ENCODE data around the gene ATP8B1.
A peak's percentile ranks its signal among the peaks of the same experiment; 100 is the strongest.

ATP8B1 gene

DNA sequence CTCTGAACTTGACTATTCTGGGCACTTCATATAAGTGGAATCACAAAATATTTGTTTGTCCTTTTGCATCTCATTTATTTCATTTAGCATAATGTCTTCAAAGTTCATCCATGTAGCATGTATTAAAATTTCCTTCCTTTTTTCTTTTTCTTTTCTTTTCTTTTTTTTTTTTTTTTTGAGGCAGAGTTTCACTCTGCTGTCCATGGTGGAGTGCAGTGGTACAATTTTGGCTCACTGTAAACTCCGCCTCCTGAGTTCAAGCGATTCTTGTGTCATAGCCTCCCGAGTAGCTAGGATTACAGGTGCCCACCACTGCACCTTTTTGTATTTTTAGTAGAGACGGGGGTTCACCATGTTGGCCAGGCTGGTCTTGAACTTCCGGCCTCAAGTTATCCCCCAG is 11.9 kb downstream of the ATP8B1 start:
- Mint-ChIP-seq H3K4me3 (no peak overlapping the region), H3K27ac (no peak overlapping the region), H3K4me1 (ENCODE audit: low read depth) (no peaks in the 10 kb centered on the region), H3K27me3 (peaks cover 2% of the 10 kb centered on the region), H3K9me3 (ENCODE audit: low read depth) (peaks cover 3% of the 10 kb centered on the region), H3K36me3 (peaks cover 2% of the 10 kb centered on the region)

DNA sequence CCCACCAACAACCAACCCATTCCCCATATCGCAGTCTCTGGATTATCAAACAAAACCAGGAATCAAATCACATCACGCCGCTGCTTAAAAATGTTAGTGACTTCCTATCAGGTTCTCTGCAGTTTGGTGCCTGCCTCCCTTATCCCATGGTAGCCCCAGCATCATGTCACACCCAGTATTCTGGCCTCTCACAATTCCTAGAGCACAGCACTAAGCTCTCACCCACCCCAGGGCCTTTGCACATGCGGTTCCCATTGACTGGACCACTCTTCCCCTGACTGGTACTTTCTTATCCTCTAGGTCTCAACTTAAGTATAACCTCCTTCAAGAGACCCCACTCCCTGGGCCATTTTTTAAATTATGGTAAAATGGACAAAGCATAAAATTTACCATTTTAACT is 12.8 kb downstream of the ATP8B1 start:
- no peak overlapping the region for H3K27ac Mint-ChIP-seq
- no peaks in the 10 kb centered on the region for H3K4me1 Mint-ChIP-seq (ENCODE audit: low read depth)
- H3K36me3 Mint-ChIP-seq, result peaks cover 2% of the 10 kb centered on the region
- H3K4me3 Mint-ChIP-seq, result no peak overlapping the region
- H3K9me3 Mint-ChIP-seq (ENCODE audit: low read depth), result peaks cover under 1% of the 10 kb centered on the region
- H3K27me3 Mint-ChIP-seq, result peaks cover 2% of the 10 kb centered on the region

DNA sequence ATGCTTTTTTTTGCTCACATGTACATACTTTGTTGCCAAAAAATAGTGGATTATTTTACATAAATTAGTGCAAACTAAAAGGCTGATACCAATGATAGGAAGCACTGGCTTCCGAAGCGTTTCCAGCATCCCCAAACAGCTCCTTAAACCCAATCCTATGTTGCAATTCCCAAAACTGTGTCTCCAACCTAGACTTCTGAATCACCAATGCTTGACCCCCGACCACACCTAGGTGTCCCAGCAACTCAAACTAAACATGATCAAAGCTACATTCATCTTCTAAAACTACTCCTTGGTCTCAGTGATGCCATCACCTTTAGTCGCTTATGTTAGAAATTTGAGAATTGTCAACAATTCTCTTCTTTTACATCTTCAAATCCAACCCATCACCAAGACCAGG is 13.4 kb downstream of the ATP8B1 start:
- Mint-ChIP-seq H3K27ac (no peak overlapping the region), H3K36me3 (peaks cover 2% of the 10 kb centered on the region), H3K27me3 (peaks cover 2% of the 10 kb centered on the region), H3K9me3 (ENCODE audit: low read depth) (no peaks in the 10 kb centered on the region), H3K4me3 (no peak overlapping the region), H3K4me1 (ENCODE audit: low read depth) (no peaks in the 10 kb centered on the region)

DNA sequence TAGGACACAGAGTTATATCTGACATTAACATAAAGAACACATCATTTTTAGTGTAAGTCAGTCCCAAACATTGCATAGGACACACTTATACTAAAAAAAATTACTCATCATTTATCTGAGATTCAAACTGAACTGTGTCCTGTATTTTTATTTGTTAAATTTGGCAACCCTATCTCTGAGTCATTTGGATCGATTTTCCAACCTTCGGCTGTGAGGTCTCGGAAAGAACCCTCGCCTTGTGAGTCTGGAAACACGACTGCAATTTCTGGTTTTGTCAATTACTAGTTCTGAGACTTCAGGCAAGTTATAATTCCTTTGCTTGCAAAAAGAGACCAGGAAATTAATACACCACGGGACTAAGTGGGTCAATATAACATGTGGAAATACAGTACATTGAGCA is 14.0 kb downstream of the ATP8B1 start:
- Mint-ChIP-seq H3K36me3 (peaks cover 2% of the 10 kb centered on the region), H3K9me3 (ENCODE audit: low read depth) (no peaks in the 10 kb centered on the region), H3K4me3 (no peak overlapping the region), H3K4me1 (ENCODE audit: low read depth) (no peaks in the 10 kb centered on the region), H3K27ac (no peak overlapping the region), H3K27me3 (peaks cover 2% of the 10 kb centered on the region)

DNA sequence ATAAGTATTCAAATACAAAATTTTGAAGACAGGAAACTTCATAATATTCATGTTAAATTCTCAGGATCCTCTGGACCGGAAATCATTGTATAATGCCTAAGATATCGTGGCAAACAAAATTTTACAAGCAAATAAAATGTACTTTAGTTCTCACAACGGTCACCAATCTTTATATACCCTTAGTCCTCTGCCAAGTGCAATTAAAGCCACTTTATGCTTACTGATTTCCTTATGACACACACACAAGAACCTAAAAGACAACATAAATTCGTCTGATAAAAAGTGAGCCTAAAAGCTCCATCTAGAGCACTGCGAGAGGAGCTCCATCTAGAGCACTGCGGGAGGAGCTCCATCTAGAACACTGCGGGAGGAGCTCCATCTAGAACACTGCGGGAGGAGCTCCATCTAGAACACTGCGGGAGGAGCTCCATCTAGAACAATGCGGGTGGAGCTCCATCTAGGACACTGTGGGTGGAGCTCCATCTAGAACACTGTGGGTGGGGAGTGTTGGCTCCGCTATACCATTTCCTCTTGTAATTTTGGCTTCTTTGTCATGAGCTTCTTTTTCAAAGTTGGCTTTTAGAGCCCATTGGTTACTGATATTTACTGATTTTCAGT is 15.9 kb downstream of the ATP8B1 start:
- no peaks in the 10 kb centered on the region for H3K27me3 Mint-ChIP-seq
- no peaks in the 10 kb centered on the region for H3K9me3 Mint-ChIP-seq (ENCODE audit: low read depth)
- peaks cover 2% of the 10 kb centered on the region for H3K36me3 Mint-ChIP-seq
- no peak overlapping the region for H3K4me3 Mint-ChIP-seq
- no peak overlapping the region for H3K27ac Mint-ChIP-seq
- H3K4me1 Mint-ChIP-seq (ENCODE audit: low read depth), result no peaks in the 10 kb centered on the region

DNA sequence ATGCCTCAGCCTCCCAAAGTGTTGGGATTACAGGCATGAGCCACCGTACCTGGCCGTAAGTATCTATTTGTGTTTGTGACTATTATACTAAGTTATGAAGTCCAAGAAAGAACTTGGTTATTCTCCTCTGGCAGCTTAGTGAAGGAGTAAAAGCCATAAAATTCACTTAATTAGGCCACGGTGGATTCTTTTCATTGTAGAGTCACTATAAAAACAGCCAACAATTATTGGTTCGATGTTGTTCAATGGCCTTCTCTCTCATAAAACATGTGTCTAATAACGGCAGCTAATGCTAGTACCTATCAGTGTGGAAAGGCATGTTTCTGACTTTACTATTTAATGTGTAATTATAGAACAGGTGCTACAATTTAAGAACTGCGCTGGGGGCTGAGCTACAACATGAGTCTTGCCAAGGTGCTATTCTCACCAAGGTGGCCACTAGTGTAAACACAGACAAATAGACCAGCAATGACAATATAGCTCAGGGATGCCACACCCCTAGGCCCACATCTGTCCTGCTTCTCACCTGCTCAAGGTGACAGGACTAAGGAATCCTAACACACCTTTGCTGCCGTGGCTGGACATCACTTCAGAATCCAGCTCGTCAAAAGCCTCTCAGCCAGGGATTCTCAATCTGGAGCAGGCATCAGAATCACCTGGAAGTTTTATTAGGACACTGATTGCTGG is 17.2 kb downstream of the ATP8B1 start:
- Mint-ChIP-seq H3K4me1 (ENCODE audit: low read depth) (no peaks in the 10 kb centered on the region), H3K27me3 (no peaks in the 10 kb centered on the region), H3K9me3 (ENCODE audit: low read depth) (no peaks in the 10 kb centered on the region), H3K4me3 (no peak overlapping the region), H3K27ac (no peak overlapping the region), H3K36me3 (no peaks in the 10 kb centered on the region)

DNA sequence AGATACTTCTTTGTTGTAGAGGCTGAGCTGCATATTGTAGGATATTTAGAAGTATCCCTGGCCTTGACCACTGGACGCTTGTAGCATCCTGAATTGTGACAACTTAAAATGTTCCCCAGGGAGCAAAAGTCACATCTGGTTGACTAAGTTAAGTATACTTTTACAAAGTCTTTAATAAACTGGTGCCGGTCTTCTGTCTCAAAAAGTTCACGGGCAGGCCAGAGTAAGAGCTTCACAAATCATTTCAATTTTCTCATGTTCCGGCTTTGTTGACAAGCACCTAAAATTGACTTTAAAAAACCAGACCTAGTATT is 18.4 kb downstream of the ATP8B1 start:
- Mint-ChIP-seq H3K27me3 (no peaks in the 10 kb centered on the region), H3K27ac (no peak overlapping the region), H3K36me3 (no peaks in the 10 kb centered on the region), H3K9me3 (ENCODE audit: low read depth) (no peaks in the 10 kb centered on the region), H3K4me3 (no peak overlapping the region), H3K4me1 (ENCODE audit: low read depth) (peaks cover 4% of the 10 kb centered on the region)

DNA sequence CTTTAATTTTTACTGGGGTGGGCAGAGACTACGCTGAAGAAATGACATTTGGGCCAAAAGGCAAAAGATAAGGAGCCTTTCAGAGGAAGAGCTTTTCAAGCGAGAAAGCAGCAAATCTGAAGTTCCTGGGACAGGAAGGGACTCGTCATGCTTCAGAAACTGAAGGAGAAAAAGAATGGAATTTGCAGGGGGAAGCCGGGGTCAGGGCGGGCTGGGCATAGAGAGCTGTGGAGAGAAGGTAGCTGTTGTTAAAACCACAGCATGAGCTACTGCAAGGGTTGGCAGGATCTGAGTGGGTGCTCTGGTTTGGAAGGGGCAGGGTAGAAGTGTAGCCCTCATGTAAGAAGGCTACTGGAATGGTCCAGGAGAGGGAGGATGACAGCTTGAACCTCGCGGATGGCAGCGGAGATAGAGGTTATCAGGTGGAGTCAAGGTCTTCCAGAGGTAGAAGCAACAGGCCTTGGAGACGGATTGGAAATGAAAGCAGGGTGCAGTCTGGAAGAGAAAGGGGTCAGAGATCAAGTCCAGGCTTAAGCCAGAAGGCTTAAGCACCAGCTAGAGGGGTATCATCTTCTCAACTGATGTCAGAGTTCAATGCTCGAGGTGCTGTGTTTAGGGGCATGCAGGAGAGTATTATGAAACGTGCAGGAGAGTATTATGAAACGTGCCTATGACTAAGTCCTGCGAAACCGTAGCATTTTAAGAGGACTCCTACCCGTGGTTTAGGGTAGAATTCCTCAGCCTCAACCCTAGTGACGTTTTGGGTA is 18.9 kb downstream of the ATP8B1 start:
- Mint-ChIP-seq H3K9me3 (ENCODE audit: low read depth) (no peaks in the 10 kb centered on the region), H3K27ac (no peak overlapping the region), H3K27me3 (no peaks in the 10 kb centered on the region), H3K4me1 (ENCODE audit: low read depth) (peaks cover 4% of the 10 kb centered on the region), H3K36me3 (no peaks in the 10 kb centered on the region), H3K4me3 (no peak overlapping the region)

DNA sequence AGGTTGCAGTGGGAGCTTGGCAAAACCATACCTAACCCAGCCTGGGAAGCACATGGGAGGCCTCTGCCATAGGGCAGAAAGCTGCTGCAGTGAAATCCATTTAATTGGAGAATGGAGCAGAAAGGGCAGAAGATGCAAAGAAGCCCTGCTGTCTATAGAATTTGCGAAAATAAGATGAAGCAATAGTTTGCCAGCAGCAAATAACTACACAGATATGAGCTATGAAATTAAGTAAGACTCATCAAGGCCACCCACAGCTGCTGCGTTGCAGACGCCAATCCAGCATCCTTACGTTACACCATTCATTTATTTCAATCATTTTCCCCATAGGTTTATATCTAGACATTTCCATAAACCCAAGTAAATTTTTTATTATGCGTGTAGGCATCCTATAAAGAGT is 21.1 kb downstream of the ATP8B1 start:
- H3K27ac Mint-ChIP-seq, result no peak overlapping the region
- H3K27me3 Mint-ChIP-seq, result no peaks in the 10 kb centered on the region
- H3K4me3 Mint-ChIP-seq, result no peak overlapping the region
- peaks cover 4% of the 10 kb centered on the region for H3K4me1 Mint-ChIP-seq (ENCODE audit: low read depth)
- no peaks in the 10 kb centered on the region for H3K9me3 Mint-ChIP-seq (ENCODE audit: low read depth)
- no peaks in the 10 kb centered on the region for H3K36me3 Mint-ChIP-seq

DNA sequence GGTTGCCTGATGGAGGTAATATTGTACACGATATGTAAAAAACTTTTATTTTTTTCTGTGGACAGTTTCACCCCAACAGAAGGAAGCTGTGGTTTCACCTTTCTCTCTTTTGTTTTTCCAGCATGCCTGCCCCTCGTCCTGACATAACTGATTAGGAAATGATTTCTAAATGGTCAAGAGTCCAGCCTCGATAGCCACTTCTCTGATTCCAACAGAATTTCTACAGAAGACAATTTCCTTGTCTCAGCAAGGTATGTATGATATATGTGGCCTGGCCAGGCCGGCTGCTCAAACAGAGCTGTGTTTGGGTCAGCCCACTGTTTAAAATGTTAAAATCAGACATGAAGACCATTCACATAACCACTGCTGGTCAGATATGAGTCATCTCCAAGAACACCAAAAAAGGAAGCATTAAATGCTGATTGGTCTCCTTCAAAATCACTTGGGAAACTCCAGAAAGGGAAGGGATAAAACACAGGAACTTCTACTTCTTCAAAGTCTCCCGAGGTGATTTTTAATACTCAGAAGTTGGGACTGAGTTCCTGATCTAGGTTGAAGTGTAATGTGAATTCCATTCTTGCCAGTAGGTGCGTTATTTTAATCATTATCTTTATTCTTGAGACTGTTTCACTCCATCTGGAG is 22.3 kb downstream of the ATP8B1 start:
- Mint-ChIP-seq H3K36me3 (no peaks in the 10 kb centered on the region), H3K27ac (no peak overlapping the region), H3K4me3 (no peak overlapping the region), H3K27me3 (no peaks in the 10 kb centered on the region), H3K4me1 (ENCODE audit: low read depth) (peaks cover 14% of the 10 kb centered on the region), H3K9me3 (ENCODE audit: low read depth) (no peaks in the 10 kb centered on the region)

DNA sequence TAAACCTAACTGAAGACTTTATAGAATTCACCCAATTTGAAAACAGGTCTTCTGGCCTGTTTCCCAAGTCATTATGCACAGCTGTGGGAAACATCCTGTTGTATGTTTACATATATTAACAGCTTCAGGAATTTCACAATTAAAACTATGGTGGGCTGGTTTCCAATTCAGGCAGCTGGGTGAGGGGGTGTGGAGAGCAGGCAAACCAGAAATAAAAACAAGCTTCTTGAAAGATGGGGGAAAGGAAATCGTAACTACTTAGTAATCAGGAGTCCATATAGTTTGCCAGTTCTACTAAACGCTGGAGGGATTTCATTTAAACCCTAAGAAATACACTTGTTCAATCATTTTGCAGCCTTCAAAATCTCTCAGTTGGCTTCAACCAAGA is 22.8 kb downstream of the ATP8B1 start:
- Mint-ChIP-seq H3K27ac (no peak overlapping the region), H3K4me3 (no peak overlapping the region), H3K9me3 (ENCODE audit: low read depth) (no peaks in the 10 kb centered on the region)

DNA sequence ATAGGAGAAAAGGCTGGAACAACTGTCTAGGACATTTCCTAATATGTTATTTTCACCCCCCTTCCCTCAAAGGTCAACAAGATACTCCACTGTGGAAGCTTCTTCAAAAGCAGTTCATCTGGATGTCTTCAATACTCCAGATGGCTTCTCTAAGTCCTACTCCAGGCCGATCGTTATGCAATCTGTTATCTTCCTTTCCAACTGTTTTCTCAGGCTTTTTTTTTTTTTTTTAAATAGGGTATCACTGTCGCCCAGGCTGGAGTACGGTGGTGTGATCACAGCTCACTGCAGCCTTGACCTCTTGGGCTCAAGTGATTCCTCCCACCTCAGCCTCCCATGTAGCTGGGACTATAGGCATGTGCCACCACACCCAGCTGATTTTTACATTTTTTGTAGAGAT is 26.3 kb downstream of the ATP8B1 start:
- H3K4me3 Mint-ChIP-seq, result no peak overlapping the region
- H3K9me3 Mint-ChIP-seq (ENCODE audit: low read depth), result no peaks in the 10 kb centered on the region
- H3K27ac Mint-ChIP-seq, result no peak overlapping the region

More for the DNA sequence above, 22.8 kb downstream of the ATP8B1 start:
- H3K36me3 Mint-ChIP-seq, result no peaks in the 10 kb centered on the region
- peaks cover 19% of the 10 kb centered on the region for H3K4me1 Mint-ChIP-seq (ENCODE audit: low read depth)
- no peaks in the 10 kb centered on the region for H3K27me3 Mint-ChIP-seq

DNA sequence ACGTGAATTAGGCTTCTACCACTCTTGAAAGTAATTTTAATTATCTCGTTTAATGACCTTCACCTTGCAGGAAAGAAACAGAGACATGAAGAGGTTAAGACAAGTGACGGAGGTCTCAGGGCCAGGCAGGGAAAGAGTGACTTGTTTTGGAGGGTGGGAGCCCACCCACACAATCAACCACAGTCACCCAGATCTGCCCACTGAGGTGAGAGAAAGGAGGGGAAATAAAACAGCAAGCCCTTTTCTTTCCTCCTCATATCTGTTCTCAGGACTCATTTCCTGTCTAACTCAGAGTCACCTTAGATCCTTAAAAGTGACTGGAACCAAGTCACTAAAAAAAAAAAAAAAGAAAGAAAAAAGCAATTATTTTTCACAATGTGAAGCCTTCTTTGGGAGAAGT is 26.8 kb downstream of the ATP8B1 start:
- peak overlapping the region; percentile 0 for H3K27ac Mint-ChIP-seq

More for the DNA sequence above, 26.3 kb downstream of the ATP8B1 start:
- H3K27me3 Mint-ChIP-seq, result no peaks in the 10 kb centered on the region
- no peaks in the 10 kb centered on the region for H3K36me3 Mint-ChIP-seq
- peaks cover 21% of the 10 kb centered on the region for H3K4me1 Mint-ChIP-seq (ENCODE audit: low read depth)

DNA sequence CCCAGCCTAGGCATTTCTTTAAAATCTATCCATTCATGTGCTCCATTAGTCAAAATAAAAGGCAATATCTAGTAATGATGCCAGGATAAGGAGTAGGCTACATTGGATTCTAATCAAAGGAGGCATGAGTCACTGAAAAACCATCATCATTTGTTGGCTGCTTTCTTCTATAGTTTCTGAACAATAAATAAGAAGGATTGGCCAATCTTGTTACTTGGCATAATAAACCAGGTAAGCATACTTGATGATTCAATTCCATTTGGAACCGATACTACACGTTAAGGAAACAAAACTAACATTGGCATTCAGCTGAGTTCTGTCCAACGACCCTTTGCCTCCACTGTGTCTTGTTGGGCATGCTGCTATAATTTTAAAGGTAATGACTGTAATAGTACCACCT is 27.2 kb downstream of the ATP8B1 start:
- Mint-ChIP-seq H3K27me3 (no peaks in the 10 kb centered on the region), H3K36me3 (no peaks in the 10 kb centered on the region), H3K4me3 (no peak overlapping the region), H3K27ac (peak overlapping the region; percentile 0), H3K9me3 (ENCODE audit: low read depth) (no peaks in the 10 kb centered on the region), H3K4me1 (ENCODE audit: low read depth) (peaks cover 21% of the 10 kb centered on the region)

More for the DNA sequence above, 26.8 kb downstream of the ATP8B1 start:
- Mint-ChIP-seq H3K9me3 (ENCODE audit: low read depth) (no peaks in the 10 kb centered on the region), H3K36me3 (no peaks in the 10 kb centered on the region), H3K4me3 (no peak overlapping the region), H3K27me3 (no peaks in the 10 kb centered on the region), H3K4me1 (ENCODE audit: low read depth) (peaks cover 21% of the 10 kb centered on the region)

DNA sequence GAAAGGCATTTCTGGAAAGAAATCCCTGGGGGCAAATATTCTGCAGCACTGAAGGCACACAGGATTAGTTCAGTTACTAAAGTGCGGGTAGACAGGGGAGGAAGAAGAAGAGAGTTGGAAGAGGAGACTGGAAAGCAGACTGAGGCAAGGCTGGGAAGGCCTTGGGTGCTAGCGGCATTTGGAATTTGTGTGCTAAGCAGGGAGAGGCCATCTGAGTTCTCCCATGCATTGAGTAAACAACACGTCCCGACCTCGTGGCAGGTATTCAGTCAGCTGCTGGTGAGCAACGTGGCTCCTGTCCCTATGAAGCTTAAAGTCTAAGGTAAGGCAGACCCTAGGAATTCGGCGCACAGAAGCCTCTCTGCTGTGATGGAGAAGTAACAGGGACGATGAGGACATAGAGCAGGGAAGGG is 30.7 kb downstream of the ATP8B1 start:
- no peaks in the 10 kb centered on the region for H3K36me3 Mint-ChIP-seq
- no peaks in the 10 kb centered on the region for H3K27me3 Mint-ChIP-seq
- H3K9me3 Mint-ChIP-seq (ENCODE audit: low read depth), result no peaks in the 10 kb centered on the region
- H3K27ac Mint-ChIP-seq, result no peak overlapping the region
- peaks cover 17% of the 10 kb centered on the region for H3K4me1 Mint-ChIP-seq (ENCODE audit: low read depth)
- H3K4me3 Mint-ChIP-seq, result no peak overlapping the region

Measured in activated naive CD8-positive, alpha-beta T cell (primary cell).